Tibial nerve (tissue), 3 donors: Measurements from ENCODE around the gene DPP4.

Experiments
- CTCF ChIP-seq, 5 experiments: fragments of 200-600 bp in 3 of 5; fragments of 450-650 bp in 2 of 5; sonication (generic) in 3 of 5; IDR thresholded peaks; one replicate each; pipeline ENCODE4 v1.5.1; 2016 to 2019; ENCODE audit warnings: antibody characterized with exemption in 5 of 5, mild to moderate bottlenecking in 3 of 5, moderate library complexity in 2 of 5
- POLR2A ChIP-seq, 2 donors: fragments of 450-650 bp; IDR thresholded peaks; one replicate each; pipeline ENCODE4 v1.6.1; 2017; ENCODE audit warnings: antibody characterized with exemption in 2 of 2, mild to moderate bottlenecking in 2 of 2, moderate library complexity in 2 of 2

- TF ChIP-seq CTCF (IDR thresholded peaks at IDR 0.05) (no peak), POLR2A (IDR thresholded peaks at IDR 0.05) (no peak)
Observed at GRCh38 chr2:161943011-161943410, 131.0 kb downstream of the DPP4 start.
